Measurements from ENCODE around the gene PPP1R14C.

The PPP1R14C gene

DNA sequence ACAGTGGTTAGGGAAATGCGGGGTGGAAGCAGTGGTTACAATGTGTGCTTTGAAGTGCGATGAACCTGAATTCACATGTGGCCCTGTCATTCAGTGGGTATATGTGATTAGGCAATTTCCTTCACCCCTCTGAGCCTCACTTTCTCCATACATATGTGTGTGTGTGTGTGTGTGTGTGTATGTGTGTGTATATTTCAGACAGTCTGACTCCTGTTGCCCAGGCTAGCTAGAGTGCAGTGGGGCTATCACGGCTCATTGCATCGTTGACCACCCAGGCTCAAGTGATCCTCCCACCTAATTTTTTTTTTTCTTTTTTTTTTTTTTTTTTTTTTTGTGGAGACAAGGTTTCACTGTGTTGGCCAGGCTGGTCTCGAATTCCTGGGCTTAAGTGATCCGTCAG is 6.3 kb downstream of the PPP1R14C start:
- H3K4me3 ChIP-seq (ENCODE audit: low read depth, low read length) = no peak overlapping the region
- peaks cover 33% of the 10 kb centered on the region for H3K27me3 ChIP-seq
- DNase-seq = no peak
- H3K36me3 ChIP-seq = no peaks in the 10 kb centered on the region
- TF ChIP-seq CTCF (IDR thresholded peaks at IDR 0.05; ENCODE audit: low read depth, low read length) = no peak
- H3K9me3 ChIP-seq = no peaks in the 10 kb centered on the region
- no peaks in the 10 kb centered on the region for H3K4me1 ChIP-seq

- DNase-seq = no peak
- Histone ChIP-seq H3K36me3 (no peaks in the 10 kb centered on the region), H3K4me3 (ENCODE audit: low read depth, low read length) (no peak overlapping the region), H3K27me3 (peaks cover 27% of the 10 kb centered on the region), H3K9me3 (no peaks in the 10 kb centered on the region), H3K4me1 (no peaks in the 10 kb centered on the region)
- TF ChIP-seq CTCF (IDR thresholded peaks at IDR 0.05; ENCODE audit: low read depth, low read length) = no peak
Observed at GRCh38 chr6:150150458-150150820, 7.6 kb downstream of the PPP1R14C start.

DNA sequence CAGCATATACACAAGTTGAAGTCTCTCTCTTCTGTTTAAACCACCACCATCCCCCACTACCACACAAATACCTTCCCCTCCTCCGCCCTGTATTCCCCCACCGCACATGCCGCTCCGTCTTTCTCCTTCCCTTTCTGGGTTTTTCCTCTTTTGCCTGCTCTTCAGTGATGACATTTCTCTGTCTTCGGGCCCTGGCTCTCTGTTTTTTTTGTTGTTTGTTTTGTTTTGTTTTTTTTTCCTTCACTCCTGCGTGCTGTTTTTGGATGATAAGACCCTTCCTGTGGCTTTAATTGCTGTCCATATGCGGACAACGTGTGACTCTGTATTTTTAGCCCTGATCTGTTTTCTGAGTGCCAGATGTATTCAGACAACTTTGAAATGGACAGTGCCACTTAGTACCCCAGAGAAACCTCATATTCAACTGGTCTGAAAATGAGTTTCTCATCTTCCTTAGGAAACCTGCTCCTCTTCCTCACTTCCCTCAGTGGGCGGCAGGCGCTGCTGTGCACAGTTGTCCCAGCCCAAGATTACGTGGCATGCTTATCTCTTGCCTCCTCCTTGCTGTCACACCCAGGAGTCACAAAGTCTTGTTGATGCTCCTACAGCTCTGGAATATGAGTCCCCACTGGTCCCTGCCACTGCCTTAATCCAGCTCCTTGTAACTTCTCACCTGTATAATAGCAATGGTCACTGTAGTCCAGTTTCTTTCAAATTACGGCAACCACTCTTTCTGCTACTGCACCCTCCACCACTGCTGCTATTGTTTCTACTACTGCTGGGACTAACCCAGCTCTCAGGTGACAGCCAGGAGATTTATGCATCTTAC is 8.2 kb downstream of the PPP1R14C start:
- no peak for TF ChIP-seq CTCF (IDR thresholded peaks at IDR 0.05; ENCODE audit: low read depth, low read length)
- H3K9me3 ChIP-seq = no peaks in the 10 kb centered on the region
- no peaks in the 10 kb centered on the region for H3K4me1 ChIP-seq
- peaks cover 21% of the 10 kb centered on the region for H3K27me3 ChIP-seq
- H3K36me3 ChIP-seq = no peaks in the 10 kb centered on the region
- H3K4me3 ChIP-seq (ENCODE audit: low read depth, low read length) = no peak overlapping the region
- DNase-seq = no peak

- H3K4me1 ChIP-seq = no peaks in the 10 kb centered on the region
- DNase-seq = no peak
- H3K36me3 ChIP-seq = no peaks in the 10 kb centered on the region
- no peak for TF ChIP-seq CTCF (IDR thresholded peaks at IDR 0.05; ENCODE audit: low read depth, low read length)
- peaks cover 10% of the 10 kb centered on the region for H3K27me3 ChIP-seq
- H3K4me3 ChIP-seq (ENCODE audit: low read depth, low read length) = no peak overlapping the region
- no peaks in the 10 kb centered on the region for H3K9me3 ChIP-seq
Observed at GRCh38 chr6:150152891-150153876, 10.3 kb downstream of the PPP1R14C start.

DNA sequence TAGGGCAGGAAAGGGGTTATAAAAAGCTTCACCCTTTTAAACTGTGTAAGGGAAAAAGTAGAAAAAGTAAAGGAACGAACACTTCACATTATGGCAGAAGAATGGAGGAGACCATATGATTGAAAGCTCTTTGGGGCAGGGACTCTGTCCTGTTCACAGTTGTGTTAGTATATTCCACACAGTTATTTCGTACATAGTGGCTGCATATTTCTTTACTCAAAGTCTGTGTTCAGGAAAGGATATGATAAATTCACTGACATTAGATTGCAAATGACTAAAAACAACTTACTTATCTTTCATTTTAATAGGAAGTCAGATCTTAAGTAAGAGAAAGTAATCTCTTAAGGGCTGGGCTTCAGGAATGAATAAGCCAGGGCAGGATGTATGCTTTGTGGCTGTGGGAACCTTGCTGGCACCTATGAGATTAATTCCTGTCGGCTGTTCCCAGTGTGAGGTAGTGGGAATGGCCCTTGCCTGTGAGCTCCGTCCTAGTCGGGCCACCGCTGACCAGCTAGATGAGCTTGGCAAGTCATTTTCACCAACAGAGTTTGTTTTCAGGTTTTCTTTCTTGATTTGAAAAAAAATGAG is 11.2 kb downstream of the PPP1R14C start:
- Histone ChIP-seq H3K4me1 (no peaks in the 10 kb centered on the region), H3K36me3 (no peaks in the 10 kb centered on the region), H3K9me3 (no peaks in the 10 kb centered on the region), H3K27me3 (peaks cover 10% of the 10 kb centered on the region), H3K4me3 (ENCODE audit: low read depth, low read length) (no peak overlapping the region)
- DNase-seq = no peak
- TF ChIP-seq CTCF (IDR thresholded peaks at IDR 0.05; ENCODE audit: low read depth, low read length) = no peak
